Measurements from ENCODE around the gene SLC16A9. TPM values are rescaled to one million over a fixed set of nuclear protein-coding genes. Genes with fewer than 3 reads are reported as not detected.
"Not testable (repeated sequence)": the region's sequence is repeated elsewhere in the genome, so short reads cannot be mapped to it uniquely, and the experiment has no call there.

Gene SLC16A9
- total and polyA plus RNA-seq, 4 donors = 0.70 to 6.0 (median 1.9) TPM

- ATAC-seq (ENCODE audit: insufficient read depth, low FRiP score) (no peak), DNase-seq (no peak)
- Histone ChIP-seq H3K27me3 (ENCODE audit: control insufficient read depth in 3 of 3, insufficient read depth in 3 of 3, low read length in 2 of 3) (no peaks in the 10 kb centered on the region), H3K27ac (ENCODE audit: low read depth in 1 of 2, low read length in 1 of 2) (no peak overlapping the region), H3K36me3 (ENCODE audit: control insufficient read depth in 4 of 4, insufficient read depth in 4 of 4, low read length in 4 of 4) (peaks cover 0 to 4% (median 1%) of the 10 kb centered on the region in 4 donors), H3K9ac (ENCODE audit: insufficient read depth in 1 of 2, low read length in 2 of 2) (no peak overlapping the region), H3K9me3 (ENCODE audit: control insufficient read depth in 4 of 4, insufficient read depth in 3 of 4, low read length in 3 of 4) (no peaks in the 10 kb centered on the region), H3K4me3 (no peak overlapping the region), H3K4me1 (ENCODE audit: control insufficient read depth in 5 of 5, insufficient read depth in 5 of 5, low read length in 5 of 5) (no peaks in the 10 kb centered on the region)
- TF ChIP-seq CTCF (IDR thresholded peaks at IDR 0.05; ENCODE audit: control extremely low read depth, extremely low read depth) = no peak
Measured at GRCh38 chr10:59666310-59666709, 43.3 kb downstream of the SLC16A9 start.

GRCh38 chr10:59663213-59663612, 46.4 kb downstream of the SLC16A9 start:
- not testable (repeated sequence) for DNase-seq; H3K4me3 ChIP-seq; H3K27ac ChIP-seq (ENCODE audit: low read depth in 1 of 2, low read length in 1 of 2); H3K4me1 ChIP-seq (ENCODE audit: control insufficient read depth in 5 of 5, insufficient read depth in 5 of 5, low read length in 5 of 5); ATAC-seq (ENCODE audit: insufficient read depth, low FRiP score); H3K36me3 ChIP-seq (ENCODE audit: control insufficient read depth in 4 of 4, insufficient read depth in 4 of 4, low read length in 4 of 4); H3K27me3 ChIP-seq (ENCODE audit: control insufficient read depth in 3 of 3, insufficient read depth in 3 of 3, low read length in 2 of 3); H3K9ac ChIP-seq (ENCODE audit: insufficient read depth in 1 of 2, low read length in 2 of 2); H3K9me3 ChIP-seq (ENCODE audit: control insufficient read depth in 4 of 4, insufficient read depth in 3 of 4, low read length in 3 of 4)
- WGBS, 2 donors = 97 to 99% methylated on average over 7 of the region's 7 CpGs

GRCh38 chr10:59657724-59658123, 51.9 kb downstream of the SLC16A9 start:
- WGBS, 2 donors = 78 to 80% methylated on average over 1 of the region's 1 CpG
- TF ChIP-seq CTCF (IDR thresholded peaks at IDR 0.05; ENCODE audit: control extremely low read depth, extremely low read depth) = no peak
- Histone ChIP-seq H3K27ac (ENCODE audit: low read depth in 1 of 2, low read length in 1 of 2) (no peak overlapping the region), H3K4me1 (ENCODE audit: control insufficient read depth in 5 of 5, insufficient read depth in 5 of 5, low read length in 5 of 5) (no peaks in the 10 kb centered on the region), H3K36me3 (ENCODE audit: control insufficient read depth in 4 of 4, insufficient read depth in 4 of 4, low read length in 4 of 4) (peaks cover 0 to 4% (median 0%) of the 10 kb centered on the region in 4 donors), H3K4me3 (no peak overlapping the region), H3K9ac (ENCODE audit: insufficient read depth in 1 of 2, low read length in 2 of 2) (no peak overlapping the region), H3K9me3 (ENCODE audit: control insufficient read depth in 4 of 4, insufficient read depth in 3 of 4, low read length in 3 of 4) (no peaks in the 10 kb centered on the region), H3K27me3 (ENCODE audit: control insufficient read depth in 3 of 3, insufficient read depth in 3 of 3, low read length in 2 of 3) (no peaks in the 10 kb centered on the region)
- no peak for ATAC-seq (ENCODE audit: insufficient read depth, low FRiP score)
- DNase-seq = peak in 1 of 3 donors; percentile 34

GRCh38 chr10:59655309-59655708, 54.3 kb downstream of the SLC16A9 start:
- WGBS, 2 donors = 89 to 100% methylated on average over 1 of the region's 1 CpG
- Histone ChIP-seq H3K36me3 (ENCODE audit: control insufficient read depth in 4 of 4, insufficient read depth in 4 of 4, low read length in 4 of 4) (peaks cover 0 to 4% (median 0%) of the 10 kb centered on the region in 4 donors), H3K9me3 (ENCODE audit: control insufficient read depth in 4 of 4, insufficient read depth in 3 of 4, low read length in 3 of 4) (no peaks in the 10 kb centered on the region), H3K27me3 (ENCODE audit: control insufficient read depth in 3 of 3, insufficient read depth in 3 of 3, low read length in 2 of 3) (no peaks in the 10 kb centered on the region), H3K27ac (ENCODE audit: low read depth in 1 of 2, low read length in 1 of 2) (no peak overlapping the region), H3K9ac (ENCODE audit: insufficient read depth in 1 of 2, low read length in 2 of 2) (no peak overlapping the region), H3K4me3 (no peak overlapping the region), H3K4me1 (ENCODE audit: control insufficient read depth in 5 of 5, insufficient read depth in 5 of 5, low read length in 5 of 5) (no peaks in the 10 kb centered on the region)
- no peak for DNase-seq
- no peak for TF ChIP-seq CTCF (IDR thresholded peaks at IDR 0.05; ENCODE audit: control extremely low read depth, extremely low read depth)
- ATAC-seq (ENCODE audit: insufficient read depth, low FRiP score) = no peak

Measured in lung (tissue), 12 donors.